Measurements from ENCODE around the gene BBS4.
"Not testable (repeated sequence)": the region's sequence is repeated elsewhere in the genome, so short reads cannot be mapped to it uniquely, and the experiment has no call there.

Gene BBS4, protein sequence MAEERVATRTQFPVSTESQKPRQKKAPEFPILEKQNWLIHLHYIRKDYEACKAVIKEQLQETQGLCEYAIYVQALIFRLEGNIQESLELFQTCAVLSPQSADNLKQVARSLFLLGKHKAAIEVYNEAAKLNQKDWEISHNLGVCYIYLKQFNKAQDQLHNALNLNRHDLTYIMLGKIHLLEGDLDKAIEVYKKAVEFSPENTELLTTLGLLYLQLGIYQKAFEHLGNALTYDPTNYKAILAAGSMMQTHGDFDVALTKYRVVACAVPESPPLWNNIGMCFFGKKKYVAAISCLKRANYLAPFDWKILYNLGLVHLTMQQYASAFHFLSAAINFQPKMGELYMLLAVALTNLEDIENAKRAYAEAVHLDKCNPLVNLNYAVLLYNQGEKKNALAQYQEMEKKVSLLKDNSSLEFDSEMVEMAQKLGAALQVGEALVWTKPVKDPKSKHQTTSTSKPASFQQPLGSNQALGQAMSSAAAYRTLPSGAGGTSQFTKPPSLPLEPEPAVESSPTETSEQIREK
- 32.3 to 36.5 reads per million in 2 donors for total RNA-seq

DNA sequence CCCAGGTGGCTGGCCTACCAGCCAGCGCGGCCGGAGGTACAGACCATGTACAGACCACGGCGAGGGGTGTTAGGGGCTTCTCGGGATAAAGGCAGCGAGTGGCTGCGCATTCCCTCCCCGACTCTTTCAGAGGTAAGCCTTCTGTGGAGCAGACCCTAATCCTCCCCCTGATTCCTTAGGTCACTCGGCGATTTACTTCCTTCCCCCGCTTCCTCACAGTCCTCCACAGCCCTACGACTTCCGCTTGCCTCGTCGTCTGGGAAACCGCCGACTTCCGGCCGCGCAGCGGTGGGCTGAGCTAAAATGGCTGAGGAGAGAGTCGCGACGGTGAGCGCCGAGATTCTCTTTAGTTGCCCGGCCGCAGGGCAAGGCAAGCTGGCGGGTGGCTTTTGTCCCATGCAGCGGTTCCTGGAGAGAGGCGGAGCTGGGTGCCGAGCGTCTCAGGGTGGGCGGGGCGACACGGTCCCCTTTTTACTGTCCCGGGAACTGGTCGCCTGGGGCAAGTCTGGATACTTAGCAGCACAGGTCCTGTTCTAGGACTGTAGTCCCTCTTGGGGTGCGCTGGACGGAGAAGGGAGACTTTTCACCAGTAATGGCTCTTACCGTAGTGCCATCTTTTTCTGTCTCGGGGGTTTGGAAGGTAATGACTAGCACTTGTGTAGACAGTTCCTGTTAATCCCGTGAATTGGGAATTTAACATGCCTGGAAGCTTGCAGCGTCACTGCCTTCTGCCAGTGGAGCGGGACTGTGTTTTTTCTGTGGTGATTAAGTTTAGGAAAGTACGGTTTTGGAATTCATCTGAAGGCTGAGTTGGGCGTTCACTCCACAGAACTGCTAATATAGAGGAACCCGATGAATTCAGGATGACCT lies at the start of gene BBS4, which contains the start of gene HIGD2B:
Gene BBS4, plus strand, starts transcription at position 283 of the 870 bp plus-strand sequence. Its CDS starts 21 bp downstream, at position 304.
Gene HIGD2B, minus strand, starts transcription at position 258 of the 870 bp plus-strand sequence. CDS start 9,808 bp downstream, outside the sequence.
- DNase-seq, result no peak

DNA sequence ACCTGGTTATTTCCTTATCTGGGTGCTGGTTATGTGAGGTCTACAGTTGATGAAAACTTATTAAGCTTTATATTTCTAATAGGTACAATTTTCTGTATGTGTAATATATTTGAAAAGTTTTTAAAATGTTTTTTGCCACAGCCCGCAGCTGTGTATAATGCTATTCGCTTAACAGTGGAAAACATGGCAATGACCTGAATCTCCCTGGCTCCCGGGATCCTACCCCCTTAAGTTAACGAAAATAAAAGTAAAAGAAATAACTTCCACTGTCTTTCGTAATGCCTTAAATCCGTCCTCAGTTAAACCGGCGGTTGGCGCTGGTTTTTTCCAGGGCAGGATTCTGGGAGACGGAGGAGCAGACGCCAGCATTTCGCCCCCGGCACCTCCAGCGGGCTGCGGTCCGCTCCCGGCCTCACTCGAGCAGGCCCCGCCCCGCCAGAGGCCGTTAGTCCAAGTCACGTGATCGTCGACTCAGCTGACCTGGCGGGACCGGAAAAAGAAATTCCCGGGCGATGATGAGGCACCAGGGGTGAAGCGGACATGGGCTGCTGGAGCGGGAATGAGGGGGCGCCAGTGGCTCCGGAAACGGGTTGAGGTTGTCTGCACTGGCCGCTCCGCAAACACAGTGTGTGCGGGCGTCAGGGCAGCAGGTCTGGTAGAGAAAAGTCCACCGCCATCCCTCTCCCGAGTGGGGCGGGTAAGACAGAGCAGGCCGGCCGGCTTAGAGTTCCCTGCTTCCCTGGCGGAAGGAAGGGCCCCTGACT lies 49.3 kb upstream of the BBS4 start:
- not testable (repeated sequence) for DNase-seq

- not testable (repeated sequence) for DNase-seq
Measured at GRCh38 chr15:72639759-72640483, 46.1 kb upstream of the BBS4 start.

DNA sequence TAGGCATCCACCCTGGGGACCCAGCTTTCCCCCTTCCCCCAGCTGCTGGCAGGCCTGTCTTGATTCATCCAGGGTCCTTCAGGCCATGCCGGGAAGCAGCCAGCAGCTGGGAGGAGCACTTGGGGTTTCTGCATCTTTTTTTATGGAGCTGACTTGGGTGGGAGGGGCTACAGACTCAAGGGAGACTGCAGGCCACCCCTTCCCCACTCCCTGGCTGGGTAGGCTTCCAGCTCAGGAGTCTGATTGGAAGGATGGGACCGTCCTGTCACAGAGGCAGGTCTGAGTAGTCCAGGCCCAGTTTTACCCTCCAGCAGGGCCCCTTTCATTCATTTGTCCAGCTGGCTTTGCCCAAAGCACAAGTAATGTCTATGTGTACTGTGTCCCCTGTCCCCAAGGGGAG lies 43.7 kb upstream of the BBS4 start:
- DNase-seq, result not testable (repeated sequence)

GRCh38 chr15:72648631-72649253 lies 37.3 kb upstream of the BBS4 start:
- DNase-seq, result not testable (repeated sequence)

DNA sequence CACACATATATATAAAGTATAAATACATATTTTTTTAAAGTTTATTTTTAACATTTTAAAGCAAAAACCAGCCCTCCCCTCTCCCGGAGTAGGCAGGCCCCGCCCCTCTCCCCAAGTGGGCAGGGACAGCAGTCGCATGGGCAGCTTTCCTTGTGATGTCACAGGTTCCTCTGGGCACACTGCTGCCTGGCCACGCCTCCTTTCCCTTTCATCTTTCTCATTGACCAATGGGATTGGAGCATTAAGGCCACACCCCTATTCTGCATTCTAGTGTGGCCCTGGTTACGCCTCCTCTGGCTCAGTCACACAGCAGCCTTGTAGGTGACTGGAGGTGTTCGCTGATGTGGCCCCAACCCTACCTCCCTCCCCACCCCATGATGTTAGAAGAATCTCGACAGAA lies 31.6 kb upstream of the BBS4 start, which contains the start of gene GOLGA6B:
Gene GOLGA6B, plus strand, starts transcription at position 301 of the 400 bp plus-strand sequence. Its CDS starts 41 bp downstream, at position 342.
- not testable (repeated sequence) for DNase-seq

DNA sequence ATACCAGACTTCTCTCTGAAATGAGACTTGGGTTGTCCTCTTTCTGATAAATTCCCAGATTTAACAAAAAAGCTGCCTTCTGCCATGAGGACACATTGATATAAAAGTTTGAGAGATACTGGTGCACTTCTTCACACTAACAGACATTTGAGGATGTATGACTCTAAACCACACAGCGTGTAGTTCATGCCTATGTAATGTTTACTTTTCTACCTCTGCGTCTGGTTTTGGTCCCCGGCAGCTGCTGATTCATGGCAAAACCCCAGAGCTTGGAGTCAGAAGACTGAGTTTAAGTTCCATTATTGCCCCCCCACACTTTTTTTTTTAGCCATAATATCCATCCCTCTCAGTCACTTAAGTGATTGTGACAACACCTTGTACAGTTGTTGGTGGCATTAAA lies 30.0 kb upstream of the BBS4 start:
- not testable (repeated sequence) for DNase-seq

GRCh38 chr15:72661081-72661480 lies 24.9 kb upstream of the BBS4 start:
- DNase-seq, result not testable (repeated sequence)

- DNase-seq, result not testable (repeated sequence)
Measured at GRCh38 chr15:72663931-72664330, 22.1 kb upstream of the BBS4 start.

- DNase-seq, result not testable (repeated sequence)
Measured at GRCh38 chr15:72665706-72666105, 20.3 kb upstream of the BBS4 start.

DNA sequence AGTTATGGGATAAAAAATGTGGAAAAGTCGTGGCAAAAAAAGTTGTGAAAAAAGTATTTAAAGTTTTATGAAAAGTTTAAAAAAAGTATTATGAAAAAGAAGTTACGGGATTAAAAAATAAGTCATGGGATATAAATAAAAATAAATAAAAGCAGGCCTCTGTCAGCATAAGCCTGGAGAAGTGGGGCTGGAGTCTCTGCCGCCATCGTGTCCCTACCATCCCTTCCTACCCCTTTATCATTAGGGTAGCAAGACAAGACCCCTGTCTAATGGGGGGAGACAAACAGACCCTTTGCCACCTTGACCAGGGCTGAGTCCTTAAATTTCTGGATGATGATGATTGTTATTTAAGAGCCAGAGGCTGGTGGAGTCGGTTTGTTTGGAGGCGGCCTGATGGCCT lies 16.2 kb upstream of the BBS4 start:
- not testable (repeated sequence) for DNase-seq

GRCh38 chr15:72670656-72671352 lies 15.2 kb upstream of the BBS4 start:
- not testable (repeated sequence) for DNase-seq

DNA sequence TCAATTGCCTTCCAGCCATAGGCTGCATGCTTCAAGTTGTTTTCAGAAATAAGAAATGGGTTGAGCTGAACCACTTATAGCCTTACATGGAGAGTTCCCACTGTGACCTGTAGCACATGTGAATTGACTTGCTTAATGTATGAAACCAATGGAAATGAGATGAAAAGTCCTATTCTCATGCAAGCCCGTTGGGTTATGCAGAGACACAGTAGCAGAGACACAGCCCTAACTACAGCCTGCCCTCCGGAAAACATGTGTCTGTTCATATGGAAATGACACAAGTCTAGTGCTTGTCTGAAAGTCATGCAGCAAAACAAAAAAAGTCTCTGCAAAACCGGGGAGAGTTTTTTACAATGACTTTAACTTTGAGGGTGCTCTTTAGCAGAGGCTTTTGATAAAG lies 14.5 kb upstream of the BBS4 start:
- no peak for DNase-seq

DNA sequence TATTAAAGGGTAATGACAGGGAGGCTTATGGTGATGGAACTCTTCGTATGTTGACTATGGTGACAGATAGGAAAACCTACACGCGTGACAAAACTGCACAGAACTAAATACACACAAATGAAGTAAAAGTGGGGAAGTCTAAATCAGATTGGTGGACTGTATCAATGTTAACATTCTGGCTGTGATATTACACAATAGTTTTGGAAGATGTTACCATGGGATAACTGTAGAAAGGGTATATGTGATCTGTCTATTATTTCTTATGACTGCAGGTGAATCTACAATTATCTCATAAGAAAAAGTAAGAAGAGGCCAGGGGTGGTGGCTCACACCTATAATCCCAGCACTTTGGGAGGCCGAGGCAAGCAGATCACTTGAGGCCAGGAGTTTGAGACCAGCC lies 9.2 kb upstream of the BBS4 start:
- no peak for DNase-seq

DNA sequence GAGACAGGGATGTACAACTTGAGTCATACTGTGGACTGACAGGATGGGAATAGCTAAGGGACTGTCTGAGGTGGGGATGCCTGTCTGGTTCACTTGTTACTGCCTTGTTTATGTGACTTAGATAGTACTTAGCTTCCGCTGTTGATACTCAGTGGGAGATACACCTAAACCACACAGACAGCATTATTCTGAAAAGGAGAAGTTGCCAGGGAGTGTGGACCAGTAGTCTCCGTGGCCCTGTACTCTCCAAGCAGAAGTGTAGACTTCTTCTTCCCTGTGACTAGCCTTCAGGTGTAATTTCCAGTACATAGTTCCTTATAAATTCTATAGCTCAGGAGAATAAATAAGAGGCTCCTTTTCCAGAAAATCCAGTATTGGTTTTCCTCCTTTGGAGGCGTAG lies 5.1 kb upstream of the BBS4 start:
- DNase-seq, result no peak

GRCh38 chr15:72682772-72683171 lies 3.2 kb upstream of the BBS4 start:
- DNase-seq, result no peak

DNA sequence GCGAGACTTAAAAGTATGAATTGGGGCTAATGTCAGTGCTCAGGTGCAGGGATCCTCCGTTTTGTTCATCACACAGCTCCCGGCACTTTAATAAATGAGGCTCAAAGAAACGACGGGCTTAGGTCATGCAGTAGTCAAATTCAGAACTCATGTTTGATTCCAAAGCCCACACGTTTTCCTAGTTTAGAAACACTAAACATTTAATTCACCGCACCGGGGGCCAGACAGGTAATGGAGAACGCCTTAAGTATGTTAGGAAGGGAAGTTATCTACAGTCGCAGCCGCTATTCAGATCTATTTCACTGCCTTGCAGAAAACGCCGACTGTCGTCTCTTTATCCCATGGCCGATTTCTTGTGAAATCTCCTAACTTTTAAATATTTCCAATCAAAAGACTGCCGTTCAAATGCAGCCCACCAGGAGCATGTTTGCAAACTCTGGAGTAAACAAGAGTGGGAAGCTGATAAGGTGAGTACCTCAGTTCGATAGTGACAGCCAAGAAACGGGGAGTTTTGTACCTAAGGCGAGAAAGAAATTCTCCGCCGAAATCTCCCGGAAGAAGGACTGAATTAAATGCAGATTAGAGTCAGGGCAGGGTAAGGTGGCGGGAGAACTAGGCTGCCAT lies 594 bp upstream of the BBS4 start:
- no peak for DNase-seq

DNA sequence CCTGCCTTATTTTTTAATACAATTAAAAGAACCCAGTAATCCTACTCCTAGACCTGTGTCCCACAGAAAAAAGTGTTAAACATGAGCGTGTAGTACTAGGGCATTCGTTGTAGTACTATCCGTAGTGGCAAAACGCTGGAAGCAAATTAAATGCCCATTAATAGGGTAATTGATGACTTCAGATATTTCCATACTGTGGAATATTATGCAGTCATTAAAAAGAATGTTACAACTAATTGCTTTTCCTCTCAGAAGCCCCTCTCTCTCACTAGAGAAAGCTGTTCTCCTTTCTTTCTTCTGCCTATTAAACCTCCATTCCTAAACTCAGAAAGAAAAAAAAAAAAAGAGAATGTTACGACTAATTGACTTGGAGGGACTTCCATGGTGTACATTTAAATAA lies 2.7 kb downstream of the BBS4 start:
- DNase-seq, result no peak

DNA sequence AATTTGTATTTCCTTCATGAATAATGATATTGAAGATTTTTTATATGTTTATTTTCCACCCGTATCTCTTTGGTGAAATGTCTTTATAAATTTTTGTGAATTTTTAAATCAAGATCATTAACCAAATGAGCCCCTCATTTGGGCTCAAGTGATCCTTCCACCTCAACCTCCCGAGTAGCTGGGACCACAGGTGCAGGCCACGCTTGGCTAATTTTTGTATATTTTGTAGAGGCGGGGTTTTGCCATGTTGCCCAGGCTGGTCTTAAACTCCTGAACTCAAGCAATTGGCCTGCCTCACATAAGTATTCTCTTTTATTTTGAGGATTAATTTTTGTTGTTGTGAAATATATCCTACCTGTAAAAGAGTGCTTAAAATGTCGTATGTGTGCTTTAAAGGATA lies 4.9 kb downstream of the BBS4 start:
- no peak for DNase-seq

- DNase-seq, result no peak
Measured at GRCh38 chr15:72698938-72699337, 12.9 kb downstream of the BBS4 start.

Measured in activated gamma-delta T cell (primary cell).